Right lobe of liver (tissue), 4 donors: Measurements from ENCODE around the gene FSTL4.

Experiments
- POLR2A ChIP-seq: fragments of 450-650 bp; IDR thresholded peaks from one replicate; pipeline ENCODE4 v1.6.1; 2017; ENCODE audit warnings: antibody characterized with exemption, mild to moderate bottlenecking
- TF ChIP-seq, protein P1 (sequence below), 4 donors: fragments of 200-600 bp in 3 of 4; fragments of 450-650 bp in 1 of 4; IDR thresholded peaks; one replicate each; pipeline versions ENCODE4 v1.5.1 to v1.8.0; 2016 to 2022; ENCODE audit warnings: antibody characterized with exemption in 4 of 4, mild to moderate bottlenecking in 2 of 4
- donor health status: DM: no; HTN: no; CAD: no.
- donor health status: DM: no; HTN: no; CAD: no.
- donor health status: DM: no; HTN: yes; CAD: no.

DNA sequence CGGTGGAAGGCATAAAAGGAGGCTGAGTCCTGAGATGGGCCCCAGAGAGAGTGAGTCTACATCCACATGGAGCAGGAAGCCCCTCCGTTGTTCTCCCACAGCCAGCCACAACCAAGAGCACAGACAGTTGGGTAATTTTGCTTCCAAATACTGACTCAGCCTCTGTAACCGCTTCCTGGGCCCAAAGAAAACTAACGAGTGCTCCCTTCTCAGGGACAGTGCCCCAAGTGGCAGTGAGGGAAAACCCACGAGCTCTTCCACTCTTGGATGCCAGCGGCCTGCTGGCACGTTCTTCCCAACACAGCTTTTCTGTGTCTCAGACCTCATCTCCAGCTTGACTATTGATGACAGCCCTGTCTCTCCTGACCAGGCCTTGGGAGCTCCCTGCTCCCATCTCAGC is 207.6 kb downstream of the FSTL4 start:
- TF ChIP-seq, protein P1, sequence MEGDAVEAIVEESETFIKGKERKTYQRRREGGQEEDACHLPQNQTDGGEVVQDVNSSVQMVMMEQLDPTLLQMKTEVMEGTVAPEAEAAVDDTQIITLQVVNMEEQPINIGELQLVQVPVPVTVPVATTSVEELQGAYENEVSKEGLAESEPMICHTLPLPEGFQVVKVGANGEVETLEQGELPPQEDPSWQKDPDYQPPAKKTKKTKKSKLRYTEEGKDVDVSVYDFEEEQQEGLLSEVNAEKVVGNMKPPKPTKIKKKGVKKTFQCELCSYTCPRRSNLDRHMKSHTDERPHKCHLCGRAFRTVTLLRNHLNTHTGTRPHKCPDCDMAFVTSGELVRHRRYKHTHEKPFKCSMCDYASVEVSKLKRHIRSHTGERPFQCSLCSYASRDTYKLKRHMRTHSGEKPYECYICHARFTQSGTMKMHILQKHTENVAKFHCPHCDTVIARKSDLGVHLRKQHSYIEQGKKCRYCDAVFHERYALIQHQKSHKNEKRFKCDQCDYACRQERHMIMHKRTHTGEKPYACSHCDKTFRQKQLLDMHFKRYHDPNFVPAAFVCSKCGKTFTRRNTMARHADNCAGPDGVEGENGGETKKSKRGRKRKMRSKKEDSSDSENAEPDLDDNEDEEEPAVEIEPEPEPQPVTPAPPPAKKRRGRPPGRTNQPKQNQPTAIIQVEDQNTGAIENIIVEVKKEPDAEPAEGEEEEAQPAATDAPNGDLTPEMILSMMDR (IDR thresholded peaks at IDR 0.05): no peak
- TF ChIP-seq POLR2A: no peak
